ENCODE measurements around the gene SSH2. TPM values are rescaled to one million over a fixed set of nuclear protein-coding genes. Genes with fewer than 3 reads are reported as not detected.

Gene SSH2
- total and polyA plus RNA-seq, 9 of the 15 experiments (the other 6 are each of a cell fraction or from before 2014, with no cell fraction given) = 3.9 to 16.1 (median 10.2) TPM

DNA sequence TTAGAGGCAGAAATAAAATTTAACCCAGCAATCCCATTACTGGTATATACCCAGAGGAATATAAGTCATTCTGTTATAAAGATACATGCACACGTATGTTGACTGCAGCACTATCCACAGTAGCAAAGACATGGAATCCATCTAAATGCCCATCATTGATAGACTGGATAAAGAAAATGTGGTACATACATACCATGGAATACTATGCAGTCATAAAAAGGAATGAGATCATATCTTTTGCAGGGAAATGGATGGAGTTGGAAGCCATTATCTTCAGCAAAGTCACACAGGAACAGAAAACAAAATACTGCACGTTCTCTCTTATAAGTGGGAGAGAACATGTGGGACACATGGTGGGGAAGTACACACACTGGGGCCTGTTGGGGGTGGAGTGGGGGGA, 23.1 kb downstream of the SSH2 start (continued):
- TF ChIP-seq ZBTB17 (CRISPR knock-in tag; IDR thresholded peaks at IDR 0.05) = no peak

DNA sequence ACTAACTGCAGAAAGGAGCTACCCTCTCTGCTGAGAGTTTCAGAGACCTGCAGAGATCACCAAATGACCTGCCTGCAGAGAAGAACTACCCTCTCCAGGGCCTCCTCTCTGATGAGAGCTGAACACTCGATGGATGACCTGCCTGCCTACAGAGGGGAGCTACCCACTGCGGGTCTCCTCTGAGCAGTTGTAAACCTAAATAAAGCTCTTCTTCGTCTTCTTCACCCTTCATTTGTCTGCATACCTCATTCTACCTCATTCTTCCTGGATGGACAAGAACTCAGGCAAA, 24.2 kb downstream of the SSH2 start:
- Histone ChIP-seq H3K9me1 (ENCODE audit: control insufficient read depth, insufficient read depth, low read length) (no peaks in the 10 kb centered on the region), H3K79me2 (ENCODE audit: control insufficient read depth, insufficient read depth, low read length) (0 out of 3 replicates have a peak, but pooled peaks cover 5% of the 10 kb centered on the region), H3K36me3 (ENCODE audit: control insufficient read depth, insufficient read depth, low read length) (no peaks in the 10 kb centered on the region), H3K9me3 (replicated peaks; ENCODE audit: control insufficient read depth, insufficient read depth, low read depth, low read length) (no peaks in the 10 kb centered on the region; the same call in 1 of the 2 replicates), H3K9ac (ENCODE audit: insufficient read depth in 1 of 2, low read depth in 2 of 2, low read length in 2 of 2) (no peak overlapping the region), H4K20me1 (replicated peaks; ENCODE audit: control insufficient read depth, insufficient read depth, low read length) (no peaks in the 10 kb centered on the region), H3K4me2 (ENCODE audit: insufficient read depth, low read length) (no peak overlapping the region), H3K4me1 (replicated peaks in 1 of 2; ENCODE audit: control insufficient read depth in 2 of 2, insufficient read depth in 2 of 2, low read length in 2 of 2) (no peaks in the 10 kb centered on the region), H3K27me3 (ENCODE audit: control insufficient read depth in 2 of 2, insufficient read depth in 2 of 2, low read length in 2 of 2) (no peaks in the 10 kb centered on the region), H3K4me3 (no peak overlapping the region), H2AFZ (ENCODE audit: low read depth, low read length) (no peak overlapping the region), H3K27ac (ENCODE audit: extremely low read depth, low read depth, low read length) (no peak overlapping the region)
- DNase-seq (ENCODE audit: extremely low read depth in 1 of 4, low spot score in 3 of 4) = no peak
- in situ Hi-C loops (cut with MboI) = no loop called here
- intact Hi-C loops (cut with micrococcal nuclease) = no loop called here
- CTCF ChIA-PET (ENCODE audit: low intra/inter-chr PET ratio) = no interaction called here
- POLR2A ChIA-PET = interaction anchor here (0.9 kb wide), 1 partner anchor 11 kb away, joined by 4 read pairs; no protein-coding TSS in a partner anchor
- no TSS peak for BruUV-seq (replicated peaks)
- 43% methylated on average over 3 of the region's 3 CpGs for WGBS (ENCODE audit: insufficient coverage, low coverage, missing lambda C conversion rate)
- no peak for FAIRE-seq
- TF ChIP-seq, protein P1, sequence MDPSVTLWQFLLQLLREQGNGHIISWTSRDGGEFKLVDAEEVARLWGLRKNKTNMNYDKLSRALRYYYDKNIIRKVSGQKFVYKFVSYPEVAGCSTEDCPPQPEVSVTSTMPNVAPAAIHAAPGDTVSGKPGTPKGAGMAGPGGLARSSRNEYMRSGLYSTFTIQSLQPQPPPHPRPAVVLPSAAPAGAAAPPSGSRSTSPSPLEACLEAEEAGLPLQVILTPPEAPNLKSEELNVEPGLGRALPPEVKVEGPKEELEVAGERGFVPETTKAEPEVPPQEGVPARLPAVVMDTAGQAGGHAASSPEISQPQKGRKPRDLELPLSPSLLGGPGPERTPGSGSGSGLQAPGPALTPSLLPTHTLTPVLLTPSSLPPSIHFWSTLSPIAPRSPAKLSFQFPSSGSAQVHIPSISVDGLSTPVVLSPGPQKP (CRISPR knock-in tag; IDR thresholded peaks at IDR 0.05) = no peak
- TF ChIP-seq USF1 (CRISPR knock-in tag; IDR thresholded peaks at IDR 0.05) = no peak
- TF ChIP-seq TRIM28 (IDR thresholded peaks at IDR 0.05) = 0 out of 2 replicates have a peak, but pooled peaks have one; percentile 55
- no peak for TF ChIP-seq MBD2 (IDR thresholded peaks at IDR 0.05; ENCODE audit: borderline replicate concordance, low read depth)
- TF ChIP-seq, protein P2, sequence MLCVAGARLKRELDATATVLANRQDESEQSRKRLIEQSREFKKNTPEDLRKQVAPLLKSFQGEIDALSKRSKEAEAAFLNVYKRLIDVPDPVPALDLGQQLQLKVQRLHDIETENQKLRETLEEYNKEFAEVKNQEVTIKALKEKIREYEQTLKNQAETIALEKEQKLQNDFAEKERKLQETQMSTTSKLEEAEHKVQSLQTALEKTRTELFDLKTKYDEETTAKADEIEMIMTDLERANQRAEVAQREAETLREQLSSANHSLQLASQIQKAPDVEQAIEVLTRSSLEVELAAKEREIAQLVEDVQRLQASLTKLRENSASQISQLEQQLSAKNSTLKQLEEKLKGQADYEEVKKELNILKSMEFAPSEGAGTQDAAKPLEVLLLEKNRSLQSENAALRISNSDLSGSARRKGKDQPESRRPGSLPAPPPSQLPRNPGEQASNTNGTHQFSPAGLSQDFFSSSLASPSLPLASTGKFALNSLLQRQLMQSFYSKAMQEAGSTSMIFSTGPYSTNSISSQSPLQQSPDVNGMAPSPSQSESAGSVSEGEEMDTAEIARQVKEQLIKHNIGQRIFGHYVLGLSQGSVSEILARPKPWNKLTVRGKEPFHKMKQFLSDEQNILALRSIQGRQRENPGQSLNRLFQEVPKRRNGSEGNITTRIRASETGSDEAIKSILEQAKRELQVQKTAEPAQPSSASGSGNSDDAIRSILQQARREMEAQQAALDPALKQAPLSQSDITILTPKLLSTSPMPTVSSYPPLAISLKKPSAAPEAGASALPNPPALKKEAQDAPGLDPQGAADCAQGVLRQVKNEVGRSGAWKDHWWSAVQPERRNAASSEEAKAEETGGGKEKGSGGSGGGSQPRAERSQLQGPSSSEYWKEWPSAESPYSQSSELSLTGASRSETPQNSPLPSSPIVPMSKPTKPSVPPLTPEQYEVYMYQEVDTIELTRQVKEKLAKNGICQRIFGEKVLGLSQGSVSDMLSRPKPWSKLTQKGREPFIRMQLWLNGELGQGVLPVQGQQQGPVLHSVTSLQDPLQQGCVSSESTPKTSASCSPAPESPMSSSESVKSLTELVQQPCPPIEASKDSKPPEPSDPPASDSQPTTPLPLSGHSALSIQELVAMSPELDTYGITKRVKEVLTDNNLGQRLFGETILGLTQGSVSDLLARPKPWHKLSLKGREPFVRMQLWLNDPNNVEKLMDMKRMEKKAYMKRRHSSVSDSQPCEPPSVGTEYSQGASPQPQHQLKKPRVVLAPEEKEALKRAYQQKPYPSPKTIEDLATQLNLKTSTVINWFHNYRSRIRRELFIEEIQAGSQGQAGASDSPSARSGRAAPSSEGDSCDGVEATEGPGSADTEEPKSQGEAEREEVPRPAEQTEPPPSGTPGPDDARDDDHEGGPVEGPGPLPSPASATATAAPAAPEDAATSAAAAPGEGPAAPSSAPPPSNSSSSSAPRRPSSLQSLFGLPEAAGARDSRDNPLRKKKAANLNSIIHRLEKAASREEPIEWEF (CRISPR knock-in tag; IDR thresholded peaks at IDR 0.05) = no peak
- no peak for TF ChIP-seq SPI1 (IDR thresholded peaks at IDR 0.05; ENCODE audit: borderline replicate concordance, low read depth, low read length)
- no peak for TF ChIP-seq YY1 (IDR thresholded peaks at IDR 0.05; ENCODE audit: borderline replicate concordance in 1 of 3, control insufficient read depth in 1 of 3, extremely low read depth in 1 of 3, insufficient read depth in 3 of 3, insufficient read length in 1 of 3, insufficient replicate concordance in 2 of 3, low read depth in 1 of 3, low read length in 2 of 3)
- no peak for TF ChIP-seq ZNF589 (CRISPR knock-in tag; IDR thresholded peaks at IDR 0.05; ENCODE audit: low read depth)
- no peak for TF ChIP-seq MYNN (IDR thresholded peaks at IDR 0.05)
- TF ChIP-seq MYNN (CRISPR knock-in tag; IDR thresholded peaks at IDR 0.05) = no peak
- TF ChIP-seq CBX3 (IDR thresholded peaks at IDR 0.05; ENCODE audit: borderline replicate concordance in 1 of 2, low read length in 2 of 2) = peak in 1 of 2 experiments; percentile 57; a peak in 1 of 3 replicates
- no peak for ATAC-seq
